NOMO-1 (cell line): ENCODE data around the gene LRWD1.
"Not testable (repeated sequence)": the region's sequence is repeated elsewhere in the genome, so short reads cannot be mapped to it uniquely, and the experiment has no call there.

ENCODE experiments used
- DNase-seq, 2 experiments: peaks; one replicate each; lab custom pipeline; 2025; ENCODE audit not compliant: unreplicated experiment in 2 of 2; lab: John Stamatoyannopoulos, UW

Gene LRWD1

DNA sequence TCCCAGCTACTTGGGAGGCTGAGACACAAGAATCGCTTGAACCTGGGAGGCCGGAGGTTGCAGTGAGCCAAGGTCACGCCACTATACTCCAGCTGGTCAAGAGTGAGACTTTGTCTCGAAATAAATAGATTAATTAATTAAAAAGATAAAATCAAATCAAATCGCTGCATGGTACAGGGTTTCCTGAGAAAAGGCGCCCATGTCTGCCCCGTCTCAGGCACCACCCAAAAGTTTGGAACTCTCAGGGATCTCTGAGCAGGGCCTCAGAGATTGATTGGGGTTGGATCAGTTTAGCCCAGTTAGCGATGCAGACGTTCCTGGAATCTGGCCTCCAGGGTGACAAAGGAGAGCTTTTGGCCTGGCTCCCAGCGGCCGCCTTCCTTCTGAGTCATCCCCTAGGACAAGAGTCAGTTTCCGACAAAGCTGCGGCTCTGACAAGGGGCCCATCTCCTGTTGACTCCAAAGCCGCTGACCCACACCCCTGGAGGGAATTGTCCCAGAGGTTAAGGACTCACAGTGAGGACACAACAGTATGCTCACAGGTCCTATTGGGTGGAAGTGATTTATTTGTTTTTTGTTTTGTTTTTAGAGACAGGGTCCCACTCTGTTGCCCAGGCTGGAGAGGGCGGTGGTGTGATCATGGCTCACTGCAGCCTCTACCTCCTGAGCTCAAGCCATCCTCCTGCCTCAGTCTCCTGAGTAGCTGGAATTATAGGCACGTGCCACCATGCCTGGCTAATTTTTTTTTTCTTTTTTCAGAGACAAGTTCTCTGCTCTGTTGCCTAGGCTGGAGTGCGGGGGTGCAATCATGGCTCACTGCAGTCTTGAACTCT lies 24.6 kb upstream of the LRWD1 start:
- no peak for DNase-seq

DNA sequence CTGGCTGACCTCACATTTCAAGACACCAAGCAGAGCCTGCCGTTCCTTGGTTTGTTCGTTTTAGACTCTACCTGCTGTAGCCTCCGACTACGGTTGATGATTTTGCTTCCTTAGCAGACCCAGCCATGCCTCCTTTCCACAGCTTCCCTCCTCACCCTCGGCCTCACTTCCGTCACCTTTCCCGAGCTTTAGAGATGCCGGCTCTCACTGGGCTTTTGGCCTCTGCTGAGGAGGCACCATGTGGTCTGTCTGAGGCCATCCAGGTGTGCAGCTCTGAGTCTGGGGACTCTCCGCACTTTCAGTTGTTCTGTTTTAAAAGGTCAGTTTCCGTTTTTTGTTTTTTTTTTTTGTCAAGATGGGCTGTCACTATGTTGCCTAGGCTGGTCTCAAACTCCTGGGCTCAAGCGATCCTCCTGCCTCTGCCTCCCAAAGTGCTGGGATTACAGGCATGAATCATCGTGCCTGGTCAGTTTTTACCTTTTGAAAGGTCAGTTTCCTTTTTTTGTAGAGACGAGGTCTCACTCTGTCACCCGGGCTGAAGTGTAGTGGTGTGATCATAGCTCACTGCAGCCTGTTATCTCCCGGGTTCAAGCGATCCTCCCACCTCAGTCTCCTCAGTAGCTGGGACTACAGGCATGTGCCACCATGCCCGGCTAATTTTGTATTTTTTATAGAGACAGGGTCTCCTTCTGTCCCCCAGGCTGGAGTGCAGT lies 19.7 kb upstream of the LRWD1 start:
- no peak for DNase-seq

DNA sequence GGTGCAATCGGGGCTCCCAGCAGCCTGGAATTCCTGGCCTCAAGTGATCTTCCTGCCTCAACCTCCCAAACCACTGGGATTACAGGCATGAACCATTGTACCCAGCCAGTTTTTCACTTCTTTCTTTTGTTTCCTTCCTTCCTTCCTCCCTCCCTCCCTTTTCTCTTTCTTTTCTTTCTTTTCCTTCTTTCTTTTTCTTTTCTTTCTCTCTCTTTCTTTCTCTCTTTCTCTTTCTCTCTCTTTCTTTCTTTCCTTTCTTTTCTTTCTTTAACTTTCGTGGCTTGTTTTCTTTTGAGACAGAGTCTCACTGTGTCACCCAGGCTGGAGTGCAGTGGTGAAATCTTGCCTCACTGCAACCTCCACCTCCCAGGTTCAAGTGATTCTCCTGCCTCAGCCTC lies 19.1 kb upstream of the LRWD1 start:
- DNase-seq, result no peak

DNA sequence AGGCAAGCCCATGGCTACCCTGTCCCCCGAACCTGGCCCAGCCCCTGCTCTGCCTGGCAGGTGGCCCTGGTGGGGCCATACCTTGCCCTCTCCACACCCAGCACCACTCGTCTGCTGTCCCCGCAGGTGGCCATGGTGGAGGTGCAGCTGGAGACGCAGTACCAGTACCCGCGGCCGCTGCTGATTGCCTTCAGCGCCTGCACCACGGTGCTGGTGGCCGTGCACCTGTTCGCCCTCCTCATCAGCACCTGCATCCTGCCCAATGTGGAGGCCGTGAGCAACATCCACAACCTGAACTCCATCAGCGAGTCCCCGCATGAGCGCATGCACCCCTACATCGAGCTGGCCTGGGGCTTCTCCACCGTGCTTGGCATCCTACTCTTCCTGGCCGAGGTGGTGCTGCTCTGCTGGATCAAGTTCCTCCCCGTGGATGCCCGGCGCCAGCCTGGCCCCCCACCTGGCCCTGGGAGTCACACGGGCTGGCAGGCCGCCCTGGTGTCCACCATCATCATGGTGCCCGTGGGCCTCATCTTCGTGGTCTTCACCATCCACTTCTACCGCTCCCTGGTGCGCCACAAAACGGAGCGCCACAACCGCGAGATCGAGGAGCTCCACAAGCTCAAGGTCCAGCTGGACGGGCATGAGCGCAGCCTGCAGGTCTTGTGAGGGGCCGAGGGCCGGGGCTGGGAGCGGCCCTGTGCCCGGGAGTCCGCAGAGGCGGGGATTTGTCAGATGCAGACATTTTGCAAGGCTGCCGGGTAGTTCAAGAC lies 18.2 kb upstream of the LRWD1 start:
- no peak for DNase-seq

DNA sequence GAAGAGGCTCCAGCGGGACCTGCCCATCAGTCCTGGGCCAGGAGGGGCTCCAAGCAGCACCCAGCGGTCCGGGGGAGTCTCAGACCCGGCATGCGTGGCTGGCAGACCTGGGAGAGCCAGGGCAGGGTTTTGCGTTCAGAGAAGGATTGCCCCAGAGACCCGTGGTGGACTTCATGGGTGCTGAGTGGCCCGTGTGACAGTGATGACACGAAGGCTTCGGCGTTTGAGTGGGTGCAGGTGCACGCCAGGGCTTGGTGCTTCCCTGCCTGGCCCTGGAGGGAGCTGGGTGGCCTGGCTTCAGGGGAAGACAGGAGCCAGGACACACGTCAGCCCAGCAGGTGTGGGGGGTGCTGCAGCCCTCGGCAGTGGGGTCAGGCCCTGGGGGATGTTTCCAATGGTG lies 17.5 kb upstream of the LRWD1 start:
- no peak for DNase-seq

DNA sequence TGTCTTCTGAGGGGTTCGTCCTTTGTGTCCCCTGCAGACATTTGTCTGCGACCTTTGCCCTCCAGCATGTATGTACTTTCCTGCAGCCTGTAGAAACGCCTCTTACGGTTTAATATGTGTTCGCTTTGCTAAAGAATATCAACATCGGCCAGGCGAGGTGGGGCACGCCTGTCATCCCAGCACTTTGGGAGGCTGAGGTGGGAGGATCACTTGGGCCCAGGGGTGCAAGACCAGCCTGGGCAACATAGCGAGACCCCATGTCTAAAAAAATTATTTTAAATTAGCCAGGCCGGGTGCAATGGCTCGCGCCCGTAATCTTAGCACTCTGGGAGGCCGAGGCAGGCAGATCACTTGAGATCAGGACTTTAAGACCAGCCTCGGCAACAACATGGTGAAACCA lies 15.6 kb upstream of the LRWD1 start:
- DNase-seq, result no peak

DNA sequence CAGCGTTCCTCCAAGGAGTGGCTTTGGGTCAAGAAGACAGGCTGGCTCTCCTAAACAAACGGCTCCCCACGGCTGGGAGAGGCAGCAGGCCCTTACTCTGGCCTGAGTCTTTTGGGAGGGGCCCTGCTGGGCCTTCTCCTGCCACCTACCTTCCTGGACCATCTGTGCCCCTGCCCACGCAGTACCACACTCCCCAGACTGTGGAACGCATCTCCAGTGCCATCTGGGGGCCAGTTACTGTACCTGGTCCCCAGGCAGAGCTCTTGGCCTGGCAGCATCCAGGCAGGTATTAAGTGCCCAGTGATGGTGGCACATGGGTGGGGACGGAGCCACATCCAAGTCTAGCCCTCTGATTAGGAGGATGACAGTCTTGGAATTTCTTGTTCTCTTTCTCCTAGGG lies 14.5 kb upstream of the LRWD1 start:
- DNase-seq, result peak in 1 of 2 experiments; percentile 5

DNA sequence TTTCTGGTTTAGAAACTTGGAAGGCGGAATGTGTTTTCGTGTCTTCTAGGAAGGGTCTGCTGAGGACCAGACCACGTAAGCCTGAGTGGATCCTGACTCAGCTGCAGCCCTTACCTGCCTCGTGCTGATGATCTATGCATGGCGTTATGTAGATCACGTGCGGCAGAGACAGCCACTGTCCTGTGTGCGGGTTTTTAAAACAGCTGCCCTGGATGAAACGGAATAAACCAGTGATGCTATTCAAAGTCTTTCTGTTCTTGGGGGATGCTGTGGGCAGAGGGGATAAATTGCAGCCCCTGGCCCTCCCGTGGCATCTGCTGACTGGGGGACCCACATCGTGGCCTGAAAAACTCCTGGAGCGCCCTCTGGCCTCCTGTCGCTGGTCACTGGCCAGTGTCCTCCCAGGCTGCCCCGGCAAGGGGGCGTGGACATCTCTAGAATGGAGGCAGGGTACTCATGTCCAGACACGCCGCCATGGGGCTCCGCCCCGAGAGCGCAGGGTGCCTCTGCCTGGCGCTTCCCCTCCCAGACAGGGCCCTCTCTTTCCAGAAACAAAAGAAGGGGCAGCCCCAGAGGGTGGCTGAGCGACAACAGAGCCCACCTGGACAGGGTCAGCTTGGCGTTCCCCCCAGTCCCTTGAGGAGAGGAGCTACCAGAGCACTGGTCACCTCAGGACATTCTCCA lies 13.3 kb upstream of the LRWD1 start:
- DNase-seq, result no peak

DNA sequence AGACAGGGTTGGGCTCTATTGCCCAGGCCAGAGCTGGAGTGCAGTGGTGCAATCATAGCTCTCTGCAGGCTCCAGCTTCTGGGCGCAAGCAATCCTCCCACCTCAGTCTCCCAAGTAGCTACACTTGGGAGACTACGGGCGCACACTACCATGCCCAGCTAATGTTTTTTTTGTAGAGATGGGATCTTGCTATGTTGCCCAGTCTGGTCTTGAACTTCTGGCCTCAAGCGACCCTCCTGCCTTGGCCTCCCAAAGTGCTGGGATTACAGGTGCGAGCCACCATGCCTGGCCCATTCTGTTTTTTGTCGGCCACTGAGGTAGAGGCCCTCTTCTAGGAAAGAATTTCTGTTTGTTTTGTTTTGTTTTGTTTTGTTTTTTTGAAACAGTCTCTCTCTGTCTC lies 12.3 kb upstream of the LRWD1 start:
- no peak for DNase-seq

DNA sequence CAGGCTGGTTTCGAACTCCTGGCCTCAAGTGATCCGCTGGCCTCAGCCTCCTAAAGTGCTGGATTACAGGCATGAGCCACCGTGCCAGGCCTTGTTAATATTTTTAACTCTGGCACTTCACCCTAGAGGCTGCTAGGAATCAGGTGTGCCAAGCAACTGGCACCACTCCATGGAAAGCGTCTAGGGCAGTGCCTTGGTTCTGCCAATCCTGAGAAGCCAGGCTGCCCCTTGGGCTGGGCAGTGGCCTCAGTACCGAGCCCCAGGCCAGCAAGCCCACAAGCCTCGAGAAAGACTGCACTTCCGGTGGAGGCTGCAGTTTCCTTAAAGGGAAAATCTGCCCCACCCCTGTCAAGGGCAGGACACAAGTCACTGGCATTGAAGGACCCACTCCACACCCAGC lies 11.5 kb upstream of the LRWD1 start:
- DNase-seq, result no peak

DNA sequence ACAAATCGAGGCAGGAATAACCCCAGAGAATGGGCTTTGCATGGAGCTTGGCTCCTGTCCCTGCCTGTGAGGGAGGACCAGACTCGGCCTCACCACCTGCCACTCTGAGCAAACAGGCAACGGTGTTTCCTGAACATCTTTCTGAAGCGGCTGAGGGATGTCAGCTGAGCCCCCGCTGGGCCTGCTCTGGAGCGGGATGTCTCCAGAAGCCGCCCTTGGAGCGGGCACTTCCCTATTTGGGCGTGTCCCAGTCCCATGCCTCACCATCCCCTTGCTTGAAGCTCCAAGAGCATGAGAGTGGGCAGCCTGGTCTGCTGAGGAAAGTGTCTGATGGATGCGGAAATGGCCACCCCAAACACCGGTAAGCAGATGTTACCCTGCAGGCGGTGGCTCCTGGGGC lies 10.3 kb upstream of the LRWD1 start:
- no peak for DNase-seq

DNA sequence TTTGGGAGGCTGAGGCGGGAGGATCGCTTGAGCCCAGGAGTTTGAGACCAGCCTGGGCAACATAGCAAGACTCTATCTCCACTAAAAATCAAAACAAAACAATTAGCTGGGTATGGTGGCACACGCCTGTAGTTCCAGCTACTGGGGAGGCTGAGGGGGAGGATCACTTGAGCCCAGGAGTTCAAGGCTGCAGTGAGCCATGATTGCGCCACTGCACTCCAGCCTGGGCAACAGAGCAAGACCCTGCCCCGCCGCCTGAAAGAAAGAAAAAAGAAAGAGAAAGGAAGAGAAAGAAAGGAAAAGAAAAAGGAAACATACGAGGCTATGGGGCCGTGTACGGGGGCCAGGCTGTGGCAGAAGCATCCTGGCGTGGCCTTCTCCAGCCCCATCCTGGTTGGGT lies 9.9 kb upstream of the LRWD1 start:
- DNase-seq, result not testable (repeated sequence)

DNA sequence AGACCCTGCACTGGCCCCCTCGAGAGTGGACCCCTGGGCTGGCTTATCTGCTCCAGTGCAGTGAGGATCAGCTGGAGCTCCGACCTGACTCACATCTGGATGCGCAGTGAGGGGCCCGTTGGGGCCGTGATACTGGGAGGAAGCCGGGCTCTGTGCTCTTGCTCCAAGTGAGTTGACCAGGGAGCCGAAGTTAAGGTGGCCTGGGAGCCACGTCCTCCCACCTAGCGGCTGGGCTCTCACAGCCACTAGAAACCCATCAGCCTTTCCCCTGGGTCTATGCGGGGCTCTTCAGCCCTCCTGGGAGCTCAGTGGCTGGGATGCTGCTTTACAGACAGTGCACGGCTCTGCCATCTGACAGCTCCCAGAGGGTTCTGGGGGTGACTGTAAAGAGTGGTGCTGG lies 9.2 kb upstream of the LRWD1 start:
- no peak for DNase-seq

DNA sequence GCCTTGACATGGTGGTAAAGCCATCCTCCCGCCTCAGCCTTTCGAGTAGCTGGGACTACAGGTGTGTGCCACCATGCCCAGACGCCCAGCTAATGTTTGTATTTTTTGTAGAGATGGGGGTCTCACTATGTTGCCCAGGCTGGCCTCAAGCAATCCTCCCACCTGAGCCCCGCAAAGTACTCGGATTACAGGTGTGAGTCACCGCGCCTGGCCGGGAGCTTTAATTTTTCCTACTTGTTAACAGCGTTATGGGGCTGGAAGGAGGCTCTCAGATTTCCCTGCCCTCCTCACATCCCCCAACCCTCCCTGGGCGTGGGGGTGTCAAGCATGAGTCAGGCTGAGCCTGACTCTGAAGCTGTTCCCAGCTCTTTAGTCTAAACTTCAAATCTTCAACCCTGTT lies 8.5 kb upstream of the LRWD1 start:
- no peak for DNase-seq

DNA sequence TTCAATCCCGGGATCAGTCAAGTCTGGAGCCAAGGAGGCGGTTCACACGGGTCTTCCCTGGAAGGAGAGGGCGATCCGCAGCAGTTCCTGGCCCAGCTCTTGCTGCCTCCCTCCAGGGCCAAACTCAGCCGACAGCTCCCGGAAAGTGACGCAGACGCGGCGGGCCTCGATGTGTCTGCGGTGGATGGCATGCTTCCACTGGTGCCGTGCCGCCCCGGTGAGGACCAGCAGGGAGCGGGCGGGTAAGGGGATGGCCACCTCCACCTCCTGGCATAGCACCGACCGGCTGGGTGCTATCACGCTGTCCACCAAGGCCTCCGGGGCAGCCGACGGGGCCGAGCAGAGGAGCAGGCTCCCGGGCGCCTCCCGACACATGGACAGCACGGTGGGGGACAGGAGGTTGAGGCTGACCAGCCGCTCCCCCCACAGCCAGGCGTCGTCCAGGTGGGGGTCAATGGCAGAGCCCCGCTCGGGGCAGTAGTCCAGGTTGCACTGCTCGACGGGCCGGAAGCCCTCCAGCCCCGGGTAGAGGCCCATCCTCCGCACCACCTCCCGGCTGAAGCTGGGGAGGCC lies 7.3 kb upstream of the LRWD1 start:
- no peak for DNase-seq

DNA sequence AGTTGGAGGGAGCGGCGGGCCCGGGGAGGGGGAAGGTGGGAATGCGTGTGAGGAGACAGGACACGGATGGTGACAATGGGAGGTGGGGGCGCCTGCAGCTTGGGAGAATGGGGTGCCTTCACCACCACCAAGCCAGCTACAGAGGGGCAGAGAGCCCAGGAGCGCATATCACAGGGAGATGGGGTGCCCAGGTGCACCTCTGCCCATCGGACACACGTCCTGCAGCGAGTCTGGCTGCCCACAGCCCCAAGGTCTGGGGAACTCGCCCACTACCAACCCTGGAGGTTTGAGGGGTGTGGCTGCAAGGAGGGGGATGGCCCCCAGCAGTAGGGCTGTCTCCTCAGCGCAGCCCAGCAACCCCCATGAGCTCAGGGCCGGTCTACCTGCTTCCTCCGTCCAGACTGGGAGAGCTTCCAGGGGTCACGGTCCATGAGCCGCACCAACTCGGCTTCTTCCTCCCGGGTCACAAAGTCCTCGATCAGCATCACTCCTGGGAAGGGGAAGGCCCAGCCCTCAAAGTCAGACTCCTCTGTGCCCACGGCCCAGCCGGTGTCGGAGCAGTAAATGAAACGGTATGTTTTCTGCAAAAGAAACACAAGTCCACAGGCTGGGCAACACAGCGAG lies 5.5 kb upstream of the LRWD1 start:
- no peak for DNase-seq

DNA sequence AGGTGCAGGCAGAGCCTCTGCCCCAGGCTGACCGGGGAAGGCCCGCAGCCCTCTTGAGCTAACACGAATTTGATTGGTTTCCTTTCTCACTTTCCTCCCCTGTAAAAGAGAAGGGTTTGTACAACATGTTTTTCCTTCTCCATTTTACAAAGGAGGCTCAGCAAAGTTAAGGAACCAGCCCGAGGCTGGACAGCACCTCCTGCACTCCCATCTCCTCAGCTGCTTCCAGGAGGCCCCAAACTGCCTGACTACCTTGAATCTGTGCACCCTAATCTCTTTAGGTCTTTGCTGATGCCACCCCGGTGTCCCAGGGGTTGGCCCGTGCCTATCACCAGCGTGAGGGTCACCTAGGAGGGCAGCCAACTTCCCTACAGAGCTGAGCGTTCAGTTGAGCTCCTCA lies 4.3 kb upstream of the LRWD1 start:
- no peak for DNase-seq

DNA sequence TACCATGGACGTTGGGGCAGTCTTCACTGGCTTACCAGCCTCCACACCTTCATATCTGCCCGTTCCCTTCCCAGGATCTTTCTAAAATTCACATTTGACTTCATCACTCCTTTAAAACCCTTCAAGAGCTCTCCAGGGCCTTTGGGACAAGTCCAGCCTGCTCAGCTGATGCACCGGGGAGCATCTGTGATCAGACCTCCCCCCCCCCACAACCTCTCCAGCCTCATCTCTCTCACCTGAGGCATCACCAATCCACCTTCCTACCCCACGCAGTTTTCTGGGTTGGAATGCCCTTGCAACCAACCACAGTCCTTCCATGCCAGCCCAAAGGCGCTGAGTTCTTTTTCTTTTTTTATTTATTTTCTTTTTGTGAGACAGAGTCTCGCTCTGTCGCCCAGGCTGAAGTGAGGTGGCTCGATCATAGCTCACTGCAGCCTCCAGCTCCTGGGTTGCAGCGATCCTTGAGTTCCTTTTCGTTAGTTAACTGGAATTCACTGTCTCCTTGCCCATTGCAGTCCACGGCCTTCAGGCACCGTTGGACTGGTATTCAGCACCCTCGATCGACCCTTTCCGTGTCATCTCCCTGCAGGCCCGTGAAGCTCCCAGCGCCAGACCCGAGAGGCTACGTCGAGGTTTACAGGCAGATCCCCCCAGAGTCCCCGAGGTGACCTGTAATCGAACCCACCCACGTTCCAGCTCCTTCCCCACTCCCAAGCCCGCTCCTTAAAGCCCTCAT lies 775 bp upstream of the LRWD1 start:
- DNase-seq, result no peak

DNA sequence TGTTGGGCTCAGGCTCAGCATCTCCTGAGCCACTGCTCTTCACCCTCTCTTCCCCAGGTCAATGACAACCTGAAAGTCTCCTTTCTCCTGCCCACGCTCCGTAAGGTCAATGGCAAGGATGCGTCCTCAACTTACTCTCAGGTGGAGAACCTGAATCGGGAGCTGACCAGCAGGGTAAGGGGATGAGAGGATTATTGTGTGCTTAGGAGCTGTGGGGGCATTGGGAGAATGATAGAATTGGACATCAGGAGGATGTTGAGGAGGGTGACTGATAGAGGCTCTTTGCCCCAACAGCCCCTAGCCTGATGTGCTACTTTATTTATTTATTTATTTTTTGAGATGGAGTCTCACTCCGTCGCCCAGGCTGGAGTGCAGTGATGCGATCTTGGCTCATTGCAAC lies 1.3 kb downstream of the LRWD1 start:
- DNase-seq, result no peak
